Esophagus squamous epithelium (tissue), 4 donors: ENCODE results near the gene COPS7B.

Experiments used
- POLR2A ChIP-seq, 4 donors: fragments of 450-650 bp; IDR thresholded peaks; one replicate each; pipeline ENCODE4 v1.6.1; 2017; ENCODE audit warnings: antibody characterized with exemption in 4 of 4, mild to moderate bottlenecking in 4 of 4, moderate library complexity in 3 of 4
- TF ChIP-seq, protein P1 (sequence below), 6 experiments: fragments of 450-650 bp in 4 of 6; fragments of 200-600 bp in 2 of 6; sonication (generic) in 2 of 6; IDR thresholded peaks; one replicate each; pipeline ENCODE4 v1.5.1; 2016 to 2019; ENCODE audit warnings: antibody characterized with exemption in 6 of 6, mild to moderate bottlenecking in 4 of 6, moderate library complexity in 4 of 6

DNA sequence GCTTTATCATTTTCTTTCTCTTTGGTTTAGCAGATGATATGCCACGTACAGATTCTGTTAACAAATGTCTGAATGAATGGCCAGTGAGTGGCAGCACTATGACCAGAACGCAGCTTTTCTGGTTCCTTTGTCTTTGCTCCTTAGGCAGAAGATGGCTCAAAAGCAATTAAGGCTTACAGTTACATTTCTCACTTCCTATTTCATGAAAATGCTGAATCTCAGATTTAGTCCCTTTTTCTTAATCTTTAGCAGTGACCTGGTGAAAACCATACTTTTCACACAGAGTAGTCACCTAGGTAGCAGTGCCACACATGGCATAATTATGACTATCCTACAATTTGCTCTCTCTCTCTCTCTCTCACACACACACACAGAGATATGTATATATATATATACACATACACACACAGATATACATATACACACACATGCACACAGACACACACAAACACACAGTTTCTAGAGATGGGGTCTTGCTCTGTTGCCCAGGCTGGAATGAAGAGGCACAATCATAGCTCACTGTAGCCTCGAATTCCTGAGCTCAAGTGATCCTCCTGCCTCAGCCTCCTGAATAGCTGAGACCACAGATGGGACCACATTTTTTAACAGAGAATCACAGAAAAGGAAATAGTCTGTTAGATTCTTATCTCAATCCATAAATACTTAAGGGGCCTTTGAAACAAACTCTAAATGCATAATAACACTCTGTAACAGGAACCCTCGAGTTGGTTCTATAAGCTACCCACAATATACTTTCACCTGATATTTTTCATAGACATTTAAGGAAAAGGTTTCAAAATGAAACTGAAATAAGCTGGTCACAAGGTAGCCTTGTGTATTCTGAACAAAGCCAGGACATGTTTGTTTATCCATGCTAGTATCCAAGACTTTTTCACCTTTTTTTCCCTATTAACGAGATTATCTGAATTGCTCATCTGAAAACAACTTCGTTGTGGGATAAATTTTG is 16.8 kb upstream of the COPS7B start:
- TF ChIP-seq, protein P1, sequence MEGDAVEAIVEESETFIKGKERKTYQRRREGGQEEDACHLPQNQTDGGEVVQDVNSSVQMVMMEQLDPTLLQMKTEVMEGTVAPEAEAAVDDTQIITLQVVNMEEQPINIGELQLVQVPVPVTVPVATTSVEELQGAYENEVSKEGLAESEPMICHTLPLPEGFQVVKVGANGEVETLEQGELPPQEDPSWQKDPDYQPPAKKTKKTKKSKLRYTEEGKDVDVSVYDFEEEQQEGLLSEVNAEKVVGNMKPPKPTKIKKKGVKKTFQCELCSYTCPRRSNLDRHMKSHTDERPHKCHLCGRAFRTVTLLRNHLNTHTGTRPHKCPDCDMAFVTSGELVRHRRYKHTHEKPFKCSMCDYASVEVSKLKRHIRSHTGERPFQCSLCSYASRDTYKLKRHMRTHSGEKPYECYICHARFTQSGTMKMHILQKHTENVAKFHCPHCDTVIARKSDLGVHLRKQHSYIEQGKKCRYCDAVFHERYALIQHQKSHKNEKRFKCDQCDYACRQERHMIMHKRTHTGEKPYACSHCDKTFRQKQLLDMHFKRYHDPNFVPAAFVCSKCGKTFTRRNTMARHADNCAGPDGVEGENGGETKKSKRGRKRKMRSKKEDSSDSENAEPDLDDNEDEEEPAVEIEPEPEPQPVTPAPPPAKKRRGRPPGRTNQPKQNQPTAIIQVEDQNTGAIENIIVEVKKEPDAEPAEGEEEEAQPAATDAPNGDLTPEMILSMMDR (IDR thresholded peaks at IDR 0.05) = no peak
- TF ChIP-seq POLR2A (IDR thresholded peaks at IDR 0.05) = no peak
